Measurements from ENCODE around the gene KLHL10.
"Not testable (repeated sequence)": the region's sequence is repeated elsewhere in the genome, so short reads cannot be mapped to it uniquely, and the experiment has no call there.

KLHL10 gene

GRCh38 chr17:41835214-41835799, 2.3 kb upstream of the KLHL10 start:
- no peaks in the 10 kb centered on the region for H4K20me1 ChIP-seq (ENCODE audit: insufficient read depth, low read length)

GRCh38 chr17:41835800-41836549, 1.6 kb upstream of the KLHL10 start, which contains the start of gene NT5C3B:
NT5C3B (minus strand) TSS chr17:41836232; CDS start chr17:41836193, 39 bp downstream.
- Histone ChIP-seq H2AFZ (ENCODE audit: low read length) (peak within 1 kb of the TSS; percentile 79), H3K9ac (ENCODE audit: low read length) (peak within 1 kb of the TSS; percentile 79), H3K36me3 (replicated peaks; ENCODE audit: insufficient read depth, low read length) (no peaks in the 10 kb centered on the region), H3F3A (ENCODE audit: insufficient read depth, low read length) (no peaks in the 10 kb centered on the region), H3K9me2 (replicated peaks; ENCODE audit: insufficient read depth, low read length) (no peaks in the 10 kb centered on the region), H3K27me3 (replicated peaks; ENCODE audit: insufficient read depth, low read length) (no peaks in the 10 kb centered on the region), H3K27ac (ENCODE audit: low read length) (no peak within 1 kb of the TSS), H3K4me1 (ENCODE audit: low read length) (peaks cover 6% of the 10 kb centered on the region; the same call in 1 of the 2 replicates), H3K79me2 (ENCODE audit: low read length) (no peaks in the 10 kb centered on the region), H3K9me3 (replicated peaks; ENCODE audit: insufficient read depth, low read length) (no peaks in the 10 kb centered on the region), H3K4me3 (ENCODE audit: low read length) (peak within 1 kb of the TSS; percentile 87), H3K4me2 (ENCODE audit: low read depth, low read length) (peak within 1 kb of the TSS; percentile 82), H4K20me1 (ENCODE audit: insufficient read depth, low read length) (no peaks in the 10 kb centered on the region)
- no peak for TF ChIP-seq EZH2phosphoT487 (IDR thresholded peaks at IDR 0.05; ENCODE audit: low read length)
- TF ChIP-seq CTCF (IDR thresholded peaks at IDR 0.05; ENCODE audit: low read length), result no peak
- no peak for TF ChIP-seq EZH2 (optimal IDR thresholded peaks at IDR 0.05; ENCODE audit: low read depth, low read length)
- peak; percentile 52 for DNase-seq

More at GRCh38 chr17:41835214-41835799, 2.3 kb upstream of the KLHL10 start:
- no peak for TF ChIP-seq EZH2phosphoT487 (IDR thresholded peaks at IDR 0.05; ENCODE audit: low read length)
- no peak for TF ChIP-seq EZH2 (optimal IDR thresholded peaks at IDR 0.05; ENCODE audit: low read depth, low read length)
- TF ChIP-seq CTCF (IDR thresholded peaks at IDR 0.05; ENCODE audit: low read length), result no peak
- Histone ChIP-seq H3K36me3 (replicated peaks; ENCODE audit: insufficient read depth, low read length) (no peaks in the 10 kb centered on the region), H3K4me2 (ENCODE audit: low read depth, low read length) (peak overlapping the region; percentile 63), H3K9ac (ENCODE audit: low read length) (peak overlapping the region; percentile 79), H3K27me3 (replicated peaks; ENCODE audit: insufficient read depth, low read length) (no peaks in the 10 kb centered on the region), H3K27ac (ENCODE audit: low read length) (no peak overlapping the region), H2AFZ (ENCODE audit: low read length) (peak overlapping the region; percentile 78), H3K9me2 (replicated peaks; ENCODE audit: insufficient read depth, low read length) (no peaks in the 10 kb centered on the region), H3K4me1 (ENCODE audit: low read length) (peaks cover 6% of the 10 kb centered on the region; the same call in 1 of the 2 replicates), H3K4me3 (ENCODE audit: low read length) (peak overlapping the region; percentile 87), H3K79me2 (ENCODE audit: low read length) (no peaks in the 10 kb centered on the region), H3F3A (ENCODE audit: insufficient read depth, low read length) (no peaks in the 10 kb centered on the region), H3K9me3 (replicated peaks; ENCODE audit: insufficient read depth, low read length) (no peaks in the 10 kb centered on the region)
- DNase-seq, result no peak

- Histone ChIP-seq H4K20me1 (ENCODE audit: insufficient read depth, low read length) (no peaks in the 10 kb centered on the region), H3K27ac (ENCODE audit: low read length) (no peak overlapping the region), H3K4me1 (ENCODE audit: low read length) (peaks cover 6% of the 10 kb centered on the region; the same call in 1 of the 2 replicates), H3K79me2 (ENCODE audit: low read length) (no peaks in the 10 kb centered on the region), H3K27me3 (replicated peaks; ENCODE audit: insufficient read depth, low read length) (no peaks in the 10 kb centered on the region), H3K4me3 (ENCODE audit: low read length) (peak overlapping the region; percentile 87), H3K4me2 (ENCODE audit: low read depth, low read length) (peak overlapping the region; percentile 82), H3K36me3 (replicated peaks; ENCODE audit: insufficient read depth, low read length) (no peaks in the 10 kb centered on the region), H3F3A (ENCODE audit: insufficient read depth, low read length) (no peaks in the 10 kb centered on the region), H2AFZ (ENCODE audit: low read length) (peak overlapping the region; percentile 79), H3K9me3 (replicated peaks; ENCODE audit: insufficient read depth, low read length) (no peaks in the 10 kb centered on the region), H3K9me2 (replicated peaks; ENCODE audit: insufficient read depth, low read length) (no peaks in the 10 kb centered on the region), H3K9ac (ENCODE audit: low read length) (peak overlapping the region; percentile 37; the same call in 1 of the 2 replicates)
- DNase-seq, result no peak
- TF ChIP-seq EZH2phosphoT487 (IDR thresholded peaks at IDR 0.05; ENCODE audit: low read length) (no peak), EZH2 (optimal IDR thresholded peaks at IDR 0.05; ENCODE audit: low read depth, low read length) (no peak), CTCF (IDR thresholded peaks at IDR 0.05; ENCODE audit: low read length) (no peak)
Observed at GRCh38 chr17:41836550-41837196, 952 bp upstream of the KLHL10 start.

- not testable (repeated sequence) for H3K27me3 ChIP-seq (replicated peaks; ENCODE audit: insufficient read depth, low read length); H2AFZ ChIP-seq (ENCODE audit: low read length); H3K9ac ChIP-seq (ENCODE audit: low read length)
Observed at GRCh38 chr17:41839448-41839847, 1.8 kb downstream of the KLHL10 start.

GRCh38 chr17:41840781-41841180, 3.2 kb downstream of the KLHL10 start:
- H2AFZ ChIP-seq (ENCODE audit: low read length), result not testable (repeated sequence)

More at GRCh38 chr17:41839448-41839847, 1.8 kb downstream of the KLHL10 start:
- not testable (repeated sequence) for H3K36me3 ChIP-seq (replicated peaks; ENCODE audit: insufficient read depth, low read length); H3F3A ChIP-seq (ENCODE audit: insufficient read depth, low read length); DNase-seq; H3K4me2 ChIP-seq (ENCODE audit: low read depth, low read length); H3K9me2 ChIP-seq (replicated peaks; ENCODE audit: insufficient read depth, low read length); H3K27ac ChIP-seq (ENCODE audit: low read length); H4K20me1 ChIP-seq (ENCODE audit: insufficient read depth, low read length); H3K4me1 ChIP-seq (ENCODE audit: low read length); H3K4me3 ChIP-seq (ENCODE audit: low read length); H3K9me3 ChIP-seq (replicated peaks; ENCODE audit: insufficient read depth, low read length); H3K79me2 ChIP-seq (ENCODE audit: low read length)

More at GRCh38 chr17:41840781-41841180, 3.2 kb downstream of the KLHL10 start:
- H3F3A ChIP-seq (ENCODE audit: insufficient read depth, low read length); H4K20me1 ChIP-seq (ENCODE audit: insufficient read depth, low read length); H3K4me3 ChIP-seq (ENCODE audit: low read length); H3K4me2 ChIP-seq (ENCODE audit: low read depth, low read length); H3K27ac ChIP-seq (ENCODE audit: low read length); H3K9me2 ChIP-seq (replicated peaks; ENCODE audit: insufficient read depth, low read length); DNase-seq; H3K36me3 ChIP-seq (replicated peaks; ENCODE audit: insufficient read depth, low read length); H3K4me1 ChIP-seq (ENCODE audit: low read length); H3K27me3 ChIP-seq (replicated peaks; ENCODE audit: insufficient read depth, low read length); H3K9ac ChIP-seq (ENCODE audit: low read length); H3K9me3 ChIP-seq (replicated peaks; ENCODE audit: insufficient read depth, low read length); H3K79me2 ChIP-seq (ENCODE audit: low read length): not testable (repeated sequence)
